Calu3 (cell line): ENCODE data around the gene FRMD4B. TPM values are rescaled to one million over a fixed set of nuclear protein-coding genes. Genes with fewer than 3 reads are reported as not detected.

Experiments
- BruUV-seq: library from RNA; stranded (reverse); fragments of 400-500 nt; replicated peaks from 2 replicates; lab custom pipeline; 2021; lab: Mats Ljungman, UMichigan
- CTCF ChIA-PET: fragments of 300-600 bp; sonication (Branson Sonifier 250); formaldehyde crosslinking; loops from one replicate; lab custom pipeline; 2022; ENCODE audit warnings: antibody characterized with exemption; lab: Charles Lee
- DNase-seq: peaks from one replicate; pipeline ENCODE4 v3.0.0; 2022
- H3K27ac Mint-ChIP-seq: one replicate; pipeline ENCODE4 v1.8.0; 2022; ENCODE audit warnings: mixed read lengths; ENCODE audit not compliant: unreplicated experiment
- H3K27me3 Mint-ChIP-seq: one replicate; pipeline ENCODE4 v1.8.0; 2022; ENCODE audit warnings: mixed read lengths; ENCODE audit not compliant: unreplicated experiment
- H3K36me3 Mint-ChIP-seq: one replicate; pipeline ENCODE4 v1.8.0; 2022; ENCODE audit warnings: mild to moderate bottlenecking, moderate library complexity, mixed read lengths; ENCODE audit not compliant: insufficient read depth, unreplicated experiment
- H3K4me1 Mint-ChIP-seq: one replicate; pipeline ENCODE4 v1.8.0; 2022; ENCODE audit warnings: mild to moderate bottlenecking, low read depth, mixed read lengths; ENCODE audit not compliant: unreplicated experiment
- H3K4me3 Mint-ChIP-seq: one replicate; pipeline ENCODE4 v1.8.0; 2022; ENCODE audit warnings: mild to moderate bottlenecking, low read depth, moderate library complexity, mixed read lengths; ENCODE audit not compliant: unreplicated experiment
- H3K9me3 Mint-ChIP-seq: one replicate; pipeline ENCODE4 v1.8.0; 2022; ENCODE audit warnings: low read depth, mixed read lengths; ENCODE audit not compliant: unreplicated experiment
- CTCF ChIP-seq: fragments of 200-600 bp; IDR thresholded peaks from one replicate; pipeline ENCODE4 v1.8.0; 2022; ENCODE audit warnings: antibody characterized with exemption; ENCODE audit not compliant: unreplicated experiment
- intact Hi-C: fragments of 100-400 bp; cut with micrococcal nuclease; formaldehyde crosslinking; loops from one replicate; pipeline ENCODE4 v1.10.0; 2022; ENCODE audit not compliant: unreplicated experiment
- total RNA-seq: library from RNA; stranded (reverse); gene quantifications from 2 replicates; pipeline ENCODE4 v1.2.3, GENCODE V29; 2022

FRMD4B gene
- total RNA-seq, 1 experiment from 2014 or later = 16.7 TPM

- BruUV-seq = no TSS peak
Observed at GRCh38 chr3:69318410-69318809, 67.5 kb downstream of the FRMD4B start.

GRCh38 chr3:69313251-69313650 lies 72.6 kb downstream of the FRMD4B start:
- Mint-ChIP-seq H3K27ac (no peak overlapping the region), H3K4me1 (no peaks in the 10 kb centered on the region), H3K9me3 (no peaks in the 10 kb centered on the region), H3K4me3 (no peak overlapping the region), H3K36me3 (no peaks in the 10 kb centered on the region), H3K27me3 (no peaks in the 10 kb centered on the region)
- intact Hi-C loops = no loop called here
- CTCF ChIA-PET = no interaction called here
- BruUV-seq = no TSS peak
- no peak for DNase-seq
- no peak for TF ChIP-seq CTCF

More at GRCh38 chr3:69318410-69318809, 67.5 kb downstream of the FRMD4B start:
- Mint-ChIP-seq H3K4me1 (peaks cover 9% of the 10 kb centered on the region), H3K27ac (no peak overlapping the region), H3K4me3 (no peak overlapping the region), H3K36me3 (no peaks in the 10 kb centered on the region), H3K27me3 (no peaks in the 10 kb centered on the region), H3K9me3 (no peaks in the 10 kb centered on the region)
- intact Hi-C loops = no loop called here
- no peak for TF ChIP-seq CTCF
- no peak for DNase-seq
- CTCF ChIA-PET = no interaction called here

- peak; percentile 49 for DNase-seq
- no peaks in the 10 kb centered on the region for H3K27me3 Mint-ChIP-seq
- H3K27ac Mint-ChIP-seq = no peak overlapping the region
- no peaks in the 10 kb centered on the region for H3K36me3 Mint-ChIP-seq
- CTCF ChIA-PET = interaction anchor here (0.6 to 1.9 kb wide), 13 partner anchors 10 to 482 kb away, joined by 3 to 10 read pairs (median 3); partner anchors contain the start of gene FRMD4B
- H3K4me1 Mint-ChIP-seq = peaks cover 6% of the 10 kb centered on the region
- BruUV-seq = no TSS peak
- TF ChIP-seq CTCF = peak; percentile 39
- H3K4me3 Mint-ChIP-seq = no peak overlapping the region
- intact Hi-C loops = loop anchor here (1.0 to 5.0 kb wide), 4 partner anchors 58 to 361 kb away; no protein-coding TSS in a partner anchor
- no peaks in the 10 kb centered on the region for H3K9me3 Mint-ChIP-seq
Observed at GRCh38 chr3:69309814-69310213, 76.1 kb downstream of the FRMD4B start.

- Mint-ChIP-seq H3K27me3 (no peaks in the 10 kb centered on the region), H3K4me1 (peaks cover 6% of the 10 kb centered on the region), H3K9me3 (no peaks in the 10 kb centered on the region), H3K4me3 (no peak overlapping the region), H3K36me3 (no peaks in the 10 kb centered on the region), H3K27ac (no peak overlapping the region)
- TF ChIP-seq CTCF = peak; percentile 76
- CTCF ChIA-PET = interaction anchor here (0.7 to 5.0 kb wide), 12 partner anchors 17 to 677 kb away, joined by 3 to 46 read pairs (median 4); no protein-coding TSS in a partner anchor
- no TSS peak for BruUV-seq
- intact Hi-C loops = loop anchor here (1.0 to 5.0 kb wide), 4 partner anchors 54 to 185 kb away; no protein-coding TSS in a partner anchor
- peak; percentile 70 for DNase-seq
Observed at GRCh38 chr3:69306239-69307185, 79.4 kb downstream of the FRMD4B start.
